GM18858 (cell line): ENCODE results near the gene PRR33.

ENCODE experiments used
- ATAC-seq: cut with Tn5 transposase; IDR thresholded peaks from one replicate; pipeline ENCODE4 v1.9.1; 2021; ENCODE audit not compliant: unreplicated experiment

Gene PRR33

DNA sequence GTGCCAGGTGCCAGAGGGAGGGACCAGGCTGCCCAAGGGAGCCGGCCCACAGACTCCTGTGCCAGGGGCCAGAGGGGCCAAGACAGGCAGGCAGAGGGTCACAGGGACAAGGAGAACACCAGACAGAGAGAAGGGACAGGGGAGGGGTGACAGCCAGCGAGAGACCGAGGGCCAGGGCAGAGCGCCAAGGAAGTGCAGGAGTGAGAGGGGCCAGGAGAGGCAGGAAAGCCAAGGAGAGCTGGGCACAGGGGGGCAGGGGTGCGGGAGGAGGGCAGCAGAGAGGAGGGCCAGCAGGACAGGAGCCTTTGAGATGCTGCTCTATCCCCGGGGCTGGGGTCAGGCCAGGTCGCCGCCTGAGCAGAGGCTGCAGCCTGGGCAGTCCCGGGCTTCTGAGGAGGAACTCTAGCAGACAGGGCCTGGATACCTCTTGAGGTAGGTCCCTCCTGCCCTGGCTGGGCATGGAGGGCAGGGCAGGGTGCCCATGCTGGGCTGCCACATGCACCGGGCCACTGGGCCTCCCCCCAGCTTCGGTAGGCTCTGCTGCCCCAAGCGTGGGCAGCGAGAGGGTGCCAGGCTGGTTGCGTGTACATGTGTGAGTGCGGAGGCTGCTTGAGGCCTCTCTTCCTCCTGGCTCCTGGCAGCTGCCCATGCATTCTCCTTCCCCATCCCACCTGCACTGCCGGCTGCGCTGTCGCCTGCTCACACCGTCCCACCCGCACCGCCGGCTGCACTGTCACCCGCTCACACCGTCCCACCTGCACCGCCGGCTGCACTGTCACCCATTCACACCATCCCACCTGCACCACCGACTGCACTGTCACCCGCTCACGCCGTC lies 26.6 kb downstream of the PRR33 start:
- no peak for ATAC-seq

DNA sequence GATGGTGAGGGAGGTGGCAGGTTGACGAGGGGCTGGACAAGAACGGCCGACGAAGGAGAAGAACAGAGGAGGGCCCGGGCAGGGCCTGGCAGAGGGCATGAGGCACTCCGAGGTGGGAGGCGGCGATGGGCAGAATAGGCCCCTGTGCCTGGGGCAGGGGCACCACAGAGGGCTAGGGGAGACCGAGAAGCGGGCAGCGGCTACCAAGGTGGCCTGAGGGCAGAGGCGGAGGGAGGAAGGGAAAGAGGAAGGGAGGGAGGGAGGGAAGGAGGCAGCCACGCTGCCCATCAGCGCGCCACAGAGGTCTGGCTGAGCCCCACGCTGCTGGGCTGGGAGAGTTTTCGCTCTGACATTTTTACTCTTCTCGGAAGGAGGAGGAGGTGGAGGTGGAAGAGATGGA lies 27.5 kb downstream of the PRR33 start:
- ATAC-seq, result no peak

- no peak for ATAC-seq
These were observed 28.1 kb downstream of the PRR33 start for GRCh38 chr11:1863352-1864216.

DNA sequence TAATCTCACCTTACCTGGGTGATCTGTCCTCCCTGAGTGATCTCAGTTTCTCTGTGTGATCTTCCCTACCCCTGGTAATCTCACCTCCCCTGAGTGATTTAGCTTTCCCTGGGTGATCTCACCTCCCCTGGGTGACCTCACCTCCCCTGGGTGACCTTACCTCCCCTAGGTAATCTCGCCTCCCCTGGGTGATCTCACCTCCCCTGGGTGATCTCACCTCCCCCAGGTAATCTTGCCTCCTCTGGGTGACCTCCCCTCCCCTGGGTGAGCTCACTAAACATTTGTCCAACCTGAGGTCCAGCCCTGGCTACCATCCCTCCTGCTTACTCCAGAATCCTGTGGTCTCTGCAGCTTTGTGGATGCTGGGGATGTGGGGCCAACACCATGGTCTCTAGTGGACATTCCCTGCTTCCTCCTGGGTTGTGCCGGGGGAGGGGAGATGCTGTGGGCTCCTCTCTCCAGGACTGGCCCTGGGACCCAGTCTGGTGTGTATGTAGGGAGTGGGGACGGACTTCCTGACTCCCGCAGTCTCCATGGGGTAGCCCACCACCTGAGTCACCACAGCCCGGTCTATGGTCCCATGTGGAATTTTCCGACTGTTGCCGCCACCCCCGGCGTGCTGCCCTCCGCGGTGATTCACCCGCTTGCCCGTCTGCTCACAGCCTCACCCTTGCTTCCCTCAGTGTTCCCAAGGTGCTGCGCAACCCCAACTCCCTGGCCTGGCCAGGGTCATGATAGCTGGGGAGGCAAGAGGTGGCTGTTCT lies 28.9 kb downstream of the PRR33 start:
- no peak for ATAC-seq

DNA sequence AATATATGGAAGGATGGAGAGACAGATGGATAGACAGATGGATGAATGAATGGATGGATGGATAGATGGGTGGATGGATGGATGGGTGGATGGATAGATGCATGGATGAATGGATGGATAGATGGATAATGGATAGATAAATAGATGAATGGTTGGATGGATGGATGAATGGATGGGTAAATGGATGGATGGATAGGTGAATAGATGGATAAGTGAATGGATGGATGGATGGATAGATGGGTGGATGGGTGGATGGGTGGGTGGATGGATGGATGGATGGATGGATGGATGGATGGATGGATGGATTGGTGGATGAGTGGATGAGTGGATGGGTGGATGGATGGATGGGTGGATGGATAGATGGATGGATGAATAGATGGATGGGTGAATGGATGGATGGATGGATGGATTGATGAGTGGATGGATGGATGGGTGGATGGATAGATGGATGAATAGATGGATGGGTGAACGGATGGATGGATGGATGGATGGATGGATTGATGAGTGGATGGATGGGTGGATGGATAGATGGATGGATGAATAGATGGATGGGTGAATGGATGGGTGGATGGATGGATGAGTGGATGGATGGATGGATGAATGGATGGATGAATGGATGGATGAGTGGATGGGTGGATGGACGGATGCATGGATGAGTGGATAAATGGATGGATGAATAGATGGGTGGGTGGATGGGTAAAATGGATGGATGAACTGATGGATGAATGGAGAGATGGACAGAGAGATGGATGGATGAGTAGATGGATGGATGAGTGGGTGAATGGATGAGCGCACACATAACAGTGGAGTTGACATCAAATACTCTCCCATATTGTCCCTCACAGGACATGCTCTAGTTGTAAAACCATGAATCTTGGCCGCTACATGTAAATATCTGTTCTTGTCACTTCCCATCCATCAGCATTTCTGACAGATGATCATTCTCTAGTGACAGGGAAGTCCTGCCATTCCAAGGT lies 30.0 kb downstream of the PRR33 start:
- no peak for ATAC-seq

DNA sequence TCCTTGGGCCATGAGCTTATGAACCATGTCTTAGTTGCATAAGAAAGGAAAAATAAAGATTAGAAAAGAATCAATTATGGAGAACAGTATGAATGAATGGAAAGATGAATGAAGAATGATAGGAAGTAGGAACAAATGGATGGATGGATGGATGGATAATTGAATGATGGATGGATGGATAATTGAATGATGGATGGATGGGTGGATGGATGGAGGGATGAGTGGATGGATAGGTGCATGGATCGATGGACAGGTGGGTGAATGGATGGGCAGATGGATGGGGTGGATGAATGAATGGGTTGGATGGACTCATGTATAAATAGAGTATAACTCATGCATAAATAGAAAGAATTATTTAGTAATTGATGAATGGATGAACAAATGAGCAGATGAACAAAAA lies 31.6 kb downstream of the PRR33 start:
- no peak for ATAC-seq

- no peak for ATAC-seq
These were observed 32.7 kb downstream of the PRR33 start for GRCh38 chr11:1859004-1859403.

DNA sequence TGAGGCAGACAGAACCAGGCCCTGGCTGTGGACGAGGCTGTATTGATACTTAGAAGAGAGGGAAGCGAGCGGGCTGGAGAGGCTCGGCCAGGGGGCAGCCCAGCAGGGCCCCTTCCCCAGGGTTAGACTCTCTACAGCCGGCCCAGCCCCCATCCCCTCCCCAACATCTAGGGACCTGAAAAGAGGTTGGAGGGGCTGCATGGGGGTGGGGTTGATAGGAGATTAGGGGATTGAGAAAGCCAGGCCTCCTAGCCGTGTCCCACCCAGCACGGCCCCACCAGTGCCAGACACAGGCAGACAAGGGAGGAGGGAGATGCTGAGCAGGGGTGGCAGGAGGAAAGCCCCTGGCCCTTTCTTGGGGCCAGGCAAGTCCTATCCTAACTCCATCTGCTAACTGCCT lies 33.1 kb downstream of the PRR33 start:
- no peak for ATAC-seq

DNA sequence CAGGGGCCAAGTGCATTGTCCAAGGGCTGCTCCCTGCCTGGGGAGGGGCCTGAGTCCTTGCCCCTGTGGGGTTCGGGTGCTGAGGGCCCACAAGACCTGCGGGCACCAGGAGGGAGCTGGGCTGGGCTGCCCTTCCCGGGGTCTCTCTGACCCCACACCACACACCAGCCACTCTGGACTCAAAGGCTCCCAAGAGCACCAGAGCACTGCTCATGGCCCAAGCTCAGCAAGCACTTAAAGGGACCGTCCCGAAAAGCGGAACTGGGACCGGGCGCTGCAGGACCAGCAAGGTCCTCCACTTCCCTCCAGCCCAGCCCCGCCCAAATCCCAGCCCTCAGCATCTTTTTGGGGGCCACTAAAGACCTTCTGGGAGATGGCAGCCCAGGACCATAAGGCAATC lies 33.5 kb downstream of the PRR33 start:
- ATAC-seq, result no peak

DNA sequence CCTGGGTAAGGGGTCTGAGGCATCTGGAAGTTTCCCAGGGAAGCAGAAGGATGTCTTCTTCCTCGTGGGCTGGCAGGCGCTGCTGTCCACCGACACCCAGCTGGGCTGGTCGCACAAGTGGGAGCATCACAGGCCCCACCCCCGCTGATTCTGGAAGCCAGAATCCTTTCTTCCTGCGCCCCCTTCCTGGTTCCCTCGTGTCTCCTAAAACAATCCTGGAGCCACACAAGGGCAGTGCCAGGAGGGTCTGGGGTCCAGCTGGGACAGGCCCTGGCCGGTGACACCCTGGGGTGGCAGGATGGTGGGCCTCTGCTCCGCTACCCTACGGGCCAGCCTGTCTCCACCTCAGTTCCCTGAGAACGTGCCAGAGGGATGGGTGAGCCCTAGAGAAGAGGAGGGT lies 34.6 kb downstream of the PRR33 start:
- ATAC-seq, result no peak

DNA sequence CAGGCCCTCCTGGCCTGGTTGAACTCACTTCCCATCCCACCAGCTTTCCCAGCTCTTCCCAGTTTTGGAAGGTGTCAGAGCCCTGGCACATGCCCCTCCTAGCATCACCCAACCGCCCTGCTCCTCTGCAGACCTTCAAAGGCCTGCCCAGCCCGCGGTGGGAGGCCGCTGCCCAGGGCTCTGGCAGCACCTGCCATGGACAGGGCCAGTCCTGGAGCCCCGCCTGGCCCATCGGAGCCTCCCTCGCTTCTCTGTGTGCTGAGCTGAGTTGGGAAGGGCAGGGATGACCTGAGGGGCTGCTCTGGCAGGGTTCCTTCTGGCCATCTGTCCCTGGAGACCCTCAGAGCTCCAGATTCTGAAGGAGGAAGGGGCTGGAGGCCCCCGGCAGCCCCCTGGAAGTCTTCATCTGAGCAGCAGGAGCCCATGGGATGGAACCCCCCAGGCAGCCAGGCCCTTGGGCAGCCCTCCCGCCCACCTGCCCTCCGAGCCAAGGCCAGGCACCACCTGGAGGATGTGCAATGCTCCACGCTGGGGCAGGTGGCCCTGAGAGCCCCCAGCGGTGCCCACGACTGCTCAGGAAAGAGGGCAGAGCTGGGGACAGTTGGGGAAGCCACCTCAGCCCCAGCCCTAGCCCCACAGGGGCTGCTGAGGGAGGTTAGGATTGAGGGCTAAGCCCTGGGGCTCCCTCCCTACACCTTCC lies 35.2 kb downstream of the PRR33 start:
- ATAC-seq, result no peak

DNA sequence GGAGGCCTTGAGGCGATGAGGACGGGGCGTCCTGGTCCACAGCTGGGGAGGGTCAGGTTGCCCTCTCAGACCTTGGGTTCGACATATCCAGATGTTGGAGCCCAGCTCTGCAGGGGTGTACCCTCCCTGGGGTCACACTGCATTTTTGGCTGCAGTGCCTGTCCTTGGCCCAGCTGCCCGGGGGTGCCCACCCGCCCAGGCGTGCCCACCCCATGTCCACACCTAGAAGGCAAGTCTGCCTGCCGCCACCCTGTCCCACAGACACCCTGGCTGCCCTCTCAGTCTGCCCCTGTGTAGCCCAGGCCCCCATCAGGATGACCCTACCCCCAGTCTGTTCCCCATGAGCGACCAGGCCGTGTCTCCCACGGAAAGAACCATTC lies 35.8 kb downstream of the PRR33 start:
- ATAC-seq, result no peak

DNA sequence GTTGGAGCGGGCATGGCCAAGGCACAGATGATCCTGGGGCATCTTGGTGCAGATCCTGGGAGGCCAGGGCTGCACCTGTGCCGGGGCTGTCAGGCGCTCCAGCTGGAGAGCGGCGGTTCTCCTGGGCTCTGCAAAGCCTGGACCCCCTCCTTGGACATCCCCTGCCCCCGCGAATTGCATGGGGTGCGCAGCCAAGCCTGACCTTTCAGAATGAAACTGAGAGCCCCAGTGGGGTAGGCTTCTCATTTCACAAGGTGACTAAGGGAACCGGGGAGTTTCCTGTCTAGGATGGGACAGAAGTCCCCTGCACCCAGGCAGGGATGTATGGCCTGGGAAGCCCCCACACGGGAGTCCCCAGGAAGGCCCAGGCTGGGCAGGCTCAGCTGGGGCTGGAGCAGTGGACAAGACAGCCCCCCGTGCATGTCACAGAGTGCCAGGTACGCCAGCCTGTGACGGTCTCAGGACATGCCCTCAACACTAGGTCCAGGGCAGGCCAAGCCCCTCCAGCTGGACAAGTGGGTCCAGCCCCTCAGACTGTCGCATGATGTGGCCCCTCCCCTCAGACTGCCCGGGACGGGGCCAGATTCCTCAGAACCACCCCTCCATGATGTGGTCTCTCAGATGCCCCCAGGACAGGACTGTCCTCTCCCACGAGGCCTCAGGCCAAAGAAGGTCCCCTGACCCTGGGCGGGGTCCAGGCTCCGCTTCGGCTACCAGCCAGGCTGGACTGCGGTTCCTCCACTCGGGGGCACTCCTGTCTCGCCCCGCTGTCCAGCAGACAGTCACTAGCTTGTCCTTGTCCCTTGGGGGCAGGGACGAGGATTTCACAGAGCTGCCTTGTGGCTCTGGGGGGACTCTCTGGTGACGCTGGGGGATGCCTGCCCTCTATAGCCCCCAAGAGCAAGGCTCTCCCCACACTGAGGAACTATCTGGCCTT lies 36.5 kb downstream of the PRR33 start:
- ATAC-seq, result peak; percentile 30

DNA sequence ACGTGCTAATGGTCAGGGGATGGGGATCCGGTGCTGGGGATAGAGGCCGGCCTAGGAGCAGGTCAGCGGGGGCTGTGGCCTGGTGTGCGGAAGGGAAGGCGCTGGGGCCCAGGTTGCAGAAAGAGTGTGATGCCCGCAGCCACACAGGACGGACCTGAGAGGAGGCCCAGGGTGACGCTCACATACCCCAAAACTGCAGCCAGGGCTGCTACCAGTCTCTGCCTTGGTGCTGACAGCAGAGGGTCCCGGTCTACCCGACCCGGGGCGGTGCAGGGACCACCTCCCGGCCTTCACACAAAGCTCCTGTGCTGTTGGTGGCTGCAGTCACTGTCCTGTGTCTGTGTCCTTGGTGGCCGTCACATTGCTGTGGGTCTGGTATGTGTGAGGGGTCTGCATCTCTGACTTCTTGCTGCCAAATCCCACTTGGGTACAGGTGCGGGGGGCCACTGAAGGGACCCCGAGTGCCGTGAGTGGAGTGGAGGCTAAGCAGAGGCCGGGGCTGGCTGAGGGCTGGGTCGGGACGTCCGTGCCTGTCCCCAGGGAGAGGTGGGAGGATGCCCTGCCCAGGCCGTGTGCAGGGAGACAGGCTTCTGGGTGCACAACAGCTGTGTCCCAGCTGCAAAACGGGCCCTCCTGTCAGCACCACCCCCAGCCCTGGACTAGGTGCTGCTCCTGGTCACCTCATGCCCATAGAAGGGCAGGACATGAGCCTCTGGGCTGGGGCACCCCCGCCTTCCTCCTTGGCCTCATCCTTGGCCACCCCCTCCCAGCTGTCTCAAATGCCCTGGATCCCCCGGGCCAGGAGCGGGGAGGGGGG lies 37.4 kb downstream of the PRR33 start:
- no peak for ATAC-seq

DNA sequence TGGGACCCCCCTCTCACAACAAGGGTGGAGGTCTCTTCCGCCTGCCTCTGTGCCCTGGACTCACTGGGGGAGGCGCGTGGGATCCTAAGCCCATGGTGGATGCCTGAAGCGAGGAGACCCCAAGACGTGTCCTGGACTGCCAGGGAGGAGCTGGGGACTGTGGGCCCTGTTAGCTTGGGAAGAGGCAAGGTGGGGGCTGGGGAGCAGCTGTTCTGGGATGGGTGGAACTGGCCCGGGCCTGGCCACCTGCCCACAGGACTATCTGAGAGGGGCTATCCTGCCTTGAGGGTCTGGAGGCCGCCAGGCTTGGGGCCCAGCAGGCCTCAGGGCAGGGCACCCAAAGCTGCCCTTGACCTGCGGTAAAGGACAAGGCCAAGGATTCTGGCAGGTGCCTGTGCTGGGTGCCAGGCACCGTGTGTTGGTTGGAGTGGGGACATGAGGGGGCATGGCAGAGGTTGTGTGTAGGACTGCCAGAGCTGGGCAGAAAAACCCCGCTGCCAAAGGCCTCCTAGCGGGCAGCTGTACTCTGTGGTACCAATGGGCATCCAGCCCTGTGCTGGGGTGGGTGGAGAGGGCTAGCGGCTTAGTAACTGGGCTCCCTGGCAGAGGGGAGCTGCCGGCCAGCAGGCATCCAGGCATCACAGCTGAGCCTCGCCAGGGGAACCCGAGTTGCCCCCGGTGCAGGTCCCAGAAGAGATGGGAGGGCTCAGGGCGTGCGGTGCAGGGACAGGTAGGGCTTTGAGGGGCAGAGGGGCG lies 38.1 kb downstream of the PRR33 start:
- ATAC-seq, result no peak

GRCh38 chr11:1852877-1853276 lies 38.8 kb downstream of the PRR33 start, which contains the start of gene LSP1:
TSS of gene LSP1 (plus strand) at chr11:1853084. CDS start at chr11:1853145, 61 bp downstream.
- ATAC-seq, result peak; percentile 30
